Measurements from ENCODE around the gene PCF11.

DNA sequence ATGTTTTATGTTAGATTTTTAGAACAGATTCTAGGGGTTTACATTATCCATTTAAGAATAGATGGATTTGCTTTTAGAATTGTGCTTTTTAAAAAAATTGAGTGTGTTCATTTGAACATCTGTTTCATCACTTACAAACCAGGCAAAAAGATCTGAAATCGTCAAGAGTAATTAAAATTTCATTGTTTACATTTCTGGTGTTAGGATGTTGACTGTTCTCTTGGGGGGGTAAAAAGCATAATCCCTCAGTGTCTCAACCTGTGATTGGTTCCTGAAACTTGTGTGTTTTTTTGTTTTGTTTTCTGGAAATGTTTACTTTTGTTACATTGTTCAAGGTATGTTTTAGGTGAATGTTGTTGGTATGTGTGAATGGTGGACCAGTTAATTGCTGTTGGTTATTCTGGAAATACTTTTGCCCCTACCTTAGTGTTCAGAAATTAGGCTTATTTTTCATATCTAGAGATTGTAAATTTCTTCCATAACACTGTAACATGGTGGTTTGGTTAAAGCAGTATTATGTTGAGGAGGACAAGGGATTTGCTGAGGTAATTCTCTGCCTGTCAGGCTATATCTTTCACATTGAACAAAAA lies 4.8 kb downstream of the PCF11 start:
- TF ChIP-seq, protein P1, sequence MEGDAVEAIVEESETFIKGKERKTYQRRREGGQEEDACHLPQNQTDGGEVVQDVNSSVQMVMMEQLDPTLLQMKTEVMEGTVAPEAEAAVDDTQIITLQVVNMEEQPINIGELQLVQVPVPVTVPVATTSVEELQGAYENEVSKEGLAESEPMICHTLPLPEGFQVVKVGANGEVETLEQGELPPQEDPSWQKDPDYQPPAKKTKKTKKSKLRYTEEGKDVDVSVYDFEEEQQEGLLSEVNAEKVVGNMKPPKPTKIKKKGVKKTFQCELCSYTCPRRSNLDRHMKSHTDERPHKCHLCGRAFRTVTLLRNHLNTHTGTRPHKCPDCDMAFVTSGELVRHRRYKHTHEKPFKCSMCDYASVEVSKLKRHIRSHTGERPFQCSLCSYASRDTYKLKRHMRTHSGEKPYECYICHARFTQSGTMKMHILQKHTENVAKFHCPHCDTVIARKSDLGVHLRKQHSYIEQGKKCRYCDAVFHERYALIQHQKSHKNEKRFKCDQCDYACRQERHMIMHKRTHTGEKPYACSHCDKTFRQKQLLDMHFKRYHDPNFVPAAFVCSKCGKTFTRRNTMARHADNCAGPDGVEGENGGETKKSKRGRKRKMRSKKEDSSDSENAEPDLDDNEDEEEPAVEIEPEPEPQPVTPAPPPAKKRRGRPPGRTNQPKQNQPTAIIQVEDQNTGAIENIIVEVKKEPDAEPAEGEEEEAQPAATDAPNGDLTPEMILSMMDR (IDR thresholded peaks at IDR 0.05; ENCODE audit: poor library complexity): no peak
- no peak for TF ChIP-seq EZH2phosphoT487 (IDR thresholded peaks at IDR 0.05; ENCODE audit: low read depth, severe bottlenecking, unreplicated experiment)

Measured in hepatocyte (in vitro differentiated cells).